HepG2 (cell line): ENCODE data around the gene NLRP14. TPM values are rescaled to one million over a fixed set of nuclear protein-coding genes. Genes with fewer than 3 reads are reported as not detected.

Source experiments
- ATAC-seq: fragments of 200-7000 bp; cut with Tn5 transposase; 3 replicates; pipeline ENCODE4 v1.9.1; 2020; ENCODE audit warnings: mild to moderate bottlenecking, moderate library complexity
- BruUV-seq: library from RNA; stranded (reverse); fragments of 400-500 nt; replicated peaks from 2 replicates; lab custom pipeline; 2021; lab: Mats Ljungman, UMichigan
- CTCF ChIA-PET: fragments of 300-600 bp; formaldehyde crosslinking; extraction: SDS; loops from one replicate; lab custom pipeline; 2021; ENCODE audit warnings: low total read pairs, inconsistent platforms, low intra/inter-chr PET ratio; lab: Yijun Ruan, JAX
- POLR2A ChIA-PET: fragments of 350-600 bp; sonication (Branson Sonifier 250); formaldehyde crosslinking; loops from one replicate; lab custom pipeline; 2020; ENCODE audit warnings: antibody characterized with exemption, inconsistent platforms; lab: Yijun Ruan, JAX
- DNase-seq: peaks from one replicate; pipeline ENCODE4 v3.0.0-alpha.2; 2015; ENCODE audit warnings: low spot score
- FAIRE-seq: peaks from 3 replicates; lab custom pipeline; 2011; peaks lifted over from hg19 to GRCh38; lab: Jason Lieb, UNC
- H2AFZ ChIP-seq: one replicate; pipeline ENCODE4 v1.6.1; 2011; ENCODE audit warnings: low read length, inconsistent platforms
- H3K27ac ChIP-seq: fragments of 300-600 bp; 3 replicates; pipeline ENCODE4 v1.8.0; 2011; ENCODE audit warnings: mixed run types, mild to moderate bottlenecking, mixed read lengths, low read length, inconsistent platforms; ENCODE audit not compliant: insufficient read depth; ENCODE audit errors: extremely low read length
- H3K27me3 ChIP-seq, 2 experiments: fragments of 200-600 bp in 1 of 2; 2 replicates in 1 of 2; 3 replicates in 1 of 2; pipeline versions ENCODE4 v1.6.0 to v1.8.0; 2011; ENCODE audit warnings: low read length in 2 of 2, mild to moderate bottlenecking in 2 of 2, moderate library complexity in 2 of 2, inconsistent platforms in 1 of 2; ENCODE audit not compliant: insufficient read depth in 2 of 2, control insufficient read depth in 1 of 2
- H3K36me3 ChIP-seq, 2 experiments: fragments of 200-600 bp in 1 of 2; replicated peaks in 1 of 2; 2 replicates in 1 of 2; 3 replicates in 1 of 2; pipeline versions ENCODE4 v1.5.1 to v1.8.0; 2011; ENCODE audit warnings: low read length in 2 of 2, inconsistent platforms in 1 of 2; ENCODE audit not compliant: insufficient read depth in 2 of 2, control insufficient read depth in 1 of 2
- H3K4me1 ChIP-seq: 2 replicates; pipeline ENCODE4 v1.5.1; 2012; ENCODE audit warnings: low read length, inconsistent platforms; ENCODE audit not compliant: insufficient read depth
- H3K4me2 ChIP-seq: 2 replicates; pipeline ENCODE4 v1.6.0; 2011; ENCODE audit warnings: low read depth, low read length, inconsistent platforms
- H3K4me3 ChIP-seq, 3 experiments: fragments of 200-600 bp in 1 of 3; sonication (generic), shearing (Covaris generic) in 1 of 3; replicated peaks in 1 of 3; 2 replicates each; pipeline ENCODE4 v1.5.1; 2011 to 2016; ENCODE audit warnings: low read length in 3 of 3, inconsistent platforms in 2 of 3, low read depth in 2 of 3, mild to moderate bottlenecking in 2 of 3, control low read depth in 1 of 3, mixed read lengths in 1 of 3; ENCODE audit not compliant: insufficient read depth in 1 of 3
- H3K79me2 ChIP-seq: one replicate; pipeline ENCODE4 v1.6.1; 2011; ENCODE audit warnings: low read length, inconsistent platforms; ENCODE audit not compliant: insufficient read depth
- H3K9ac ChIP-seq: 2 replicates; pipeline ENCODE4 v1.6.0; 2011; ENCODE audit warnings: mild to moderate bottlenecking, low read depth, low read length, inconsistent platforms; ENCODE audit not compliant: insufficient read depth
- H3K9me3 ChIP-seq: 2 replicates; pipeline ENCODE4 v1.5.1; 2012; ENCODE audit warnings: mild to moderate bottlenecking, low read length
- H4K20me1 ChIP-seq: 2 replicates; pipeline ENCODE4 v1.6.0; 2011; ENCODE audit warnings: inconsistent platforms, mild to moderate bottlenecking, low read length, moderate library complexity; ENCODE audit not compliant: insufficient read depth
- WGBS: methylation state at CpG from one replicate; pipeline ENCODE4 v1.1.6; 2017; ENCODE audit warnings: low lambda C conversion rate; 5-methylcytosine and 5-hydroxymethylcytosine counted together
- in situ Hi-C: cut with HindIII; loops from 2 replicates; pipeline ENCODE4 v1.10.0; 2017; ENCODE audit warnings: low pct_unique_long_range_greater_than_20kb; ENCODE audit not compliant: extremely low pct_ligation_motif_present
- intact Hi-C: fragments of 100-400 bp; cut with micrococcal nuclease; formaldehyde crosslinking; loops from one replicate; pipeline ENCODE4 v1.10.0; 2022; ENCODE audit not compliant: unreplicated experiment
- polyA plus RNA-seq, 8 experiments: library from polyadenylated mRNA; depleted of rRNA in 3 of 8; stranded (reverse) in 7 of 8; unstranded in 1 of 8; fragments of >200 nt; fragmentation: Illumina TruSeq in 4 of 8; extraction: Trizol in 4 of 8; gene quantifications; 2 replicates each; pipeline versions ENCODE4 v1.2.1 to v1.2.3, GENCODE V29; 2011 to 2016; ENCODE audit warnings: low read depth in 4 of 8, missing spikeins in 1 of 8, mixed read lengths in 1 of 8; ENCODE audit not compliant: insufficient read depth in 1 of 8
- total RNA-seq, 5 experiments: library from RNA; depleted of rRNA; stranded (reverse); fragments of >200 nt; fragmentation: Illumina TruSeq; extraction: Trizol; gene quantifications; 2 replicates each; pipeline ENCODE4 v1.2.3, GENCODE V29; 2016; ENCODE audit warnings: low read depth in 1 of 5
- TF ChIP-seq, protein P1 (sequence below): sonication (generic); formaldehyde crosslinking; IDR thresholded peaks from 2 replicates; pipeline ENCODE4 v1.4.0; 2020; ENCODE audit warnings: low read depth, mild to moderate bottlenecking, missing genetic modification reagents
- TF ChIP-seq, protein P2 (sequence below): sonication (generic); formaldehyde crosslinking; IDR thresholded peaks from 2 replicates; pipeline ENCODE4 v1.4.0; 2020; ENCODE audit warnings: missing genetic modification reagents
- TF ChIP-seq, protein P3 (sequence below): fragments of 450-650 bp; IDR thresholded peaks from 2 replicates; pipeline ENCODE4 v1.6.1; 2016
- TF ChIP-seq, protein P4 (sequence below): sonication (generic); formaldehyde crosslinking; IDR thresholded peaks from 2 replicates; pipeline ENCODE4 v1.4.0; 2020; ENCODE audit warnings: missing genetic modification reagents

The NLRP14 gene
- total and polyA plus RNA-seq, 2 of the 13 experiments (the other 11 are each of a cell fraction or from before 2014, with no cell fraction given): not detected

DNA sequence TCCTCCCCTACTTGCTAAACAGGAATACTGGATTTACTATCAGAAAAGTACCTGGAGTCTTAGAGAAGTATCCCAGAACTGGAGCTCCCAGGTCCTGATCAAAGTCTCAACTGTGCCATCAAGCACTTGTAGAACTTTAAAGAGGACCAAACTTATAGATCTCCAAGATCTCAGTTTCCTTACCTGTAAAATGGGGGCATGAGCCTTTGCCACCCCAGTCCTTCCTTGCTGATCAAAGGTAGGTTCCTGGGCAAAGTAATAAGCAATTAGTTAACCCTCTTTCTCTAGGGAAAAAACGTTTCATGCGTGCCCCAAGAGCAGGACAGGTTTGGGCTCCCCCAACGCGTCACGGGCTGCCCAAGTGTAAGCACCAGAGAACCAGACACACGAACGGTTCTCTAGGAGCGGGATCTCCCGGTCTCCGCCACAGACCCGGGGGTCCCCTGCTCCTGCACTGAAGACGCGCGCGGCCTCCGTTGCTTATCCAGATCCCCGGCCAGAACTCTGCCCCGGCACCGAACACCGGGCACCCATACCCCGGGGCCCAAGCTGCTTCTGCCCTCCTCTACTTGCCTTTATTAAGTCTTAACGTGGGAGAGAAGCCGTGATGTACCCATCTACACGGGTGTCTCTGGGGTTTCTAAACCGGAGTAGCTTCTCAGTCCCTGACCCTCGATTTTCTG lies 638 bp upstream of the NLRP14 start (continued):
- TF ChIP-seq, protein P1, sequence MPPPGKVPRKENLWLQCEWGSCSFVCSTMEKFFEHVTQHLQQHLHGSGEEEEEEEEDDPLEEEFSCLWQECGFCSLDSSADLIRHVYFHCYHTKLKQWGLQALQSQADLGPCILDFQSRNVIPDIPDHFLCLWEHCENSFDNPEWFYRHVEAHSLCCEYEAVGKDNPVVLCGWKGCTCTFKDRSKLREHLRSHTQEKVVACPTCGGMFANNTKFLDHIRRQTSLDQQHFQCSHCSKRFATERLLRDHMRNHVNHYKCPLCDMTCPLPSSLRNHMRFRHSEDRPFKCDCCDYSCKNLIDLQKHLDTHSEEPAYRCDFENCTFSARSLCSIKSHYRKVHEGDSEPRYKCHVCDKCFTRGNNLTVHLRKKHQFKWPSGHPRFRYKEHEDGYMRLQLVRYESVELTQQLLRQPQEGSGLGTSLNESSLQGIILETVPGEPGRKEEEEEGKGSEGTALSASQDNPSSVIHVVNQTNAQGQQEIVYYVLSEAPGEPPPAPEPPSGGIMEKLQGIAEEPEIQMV (CRISPR knock-in tag): no peak
- TF ChIP-seq, protein P2, sequence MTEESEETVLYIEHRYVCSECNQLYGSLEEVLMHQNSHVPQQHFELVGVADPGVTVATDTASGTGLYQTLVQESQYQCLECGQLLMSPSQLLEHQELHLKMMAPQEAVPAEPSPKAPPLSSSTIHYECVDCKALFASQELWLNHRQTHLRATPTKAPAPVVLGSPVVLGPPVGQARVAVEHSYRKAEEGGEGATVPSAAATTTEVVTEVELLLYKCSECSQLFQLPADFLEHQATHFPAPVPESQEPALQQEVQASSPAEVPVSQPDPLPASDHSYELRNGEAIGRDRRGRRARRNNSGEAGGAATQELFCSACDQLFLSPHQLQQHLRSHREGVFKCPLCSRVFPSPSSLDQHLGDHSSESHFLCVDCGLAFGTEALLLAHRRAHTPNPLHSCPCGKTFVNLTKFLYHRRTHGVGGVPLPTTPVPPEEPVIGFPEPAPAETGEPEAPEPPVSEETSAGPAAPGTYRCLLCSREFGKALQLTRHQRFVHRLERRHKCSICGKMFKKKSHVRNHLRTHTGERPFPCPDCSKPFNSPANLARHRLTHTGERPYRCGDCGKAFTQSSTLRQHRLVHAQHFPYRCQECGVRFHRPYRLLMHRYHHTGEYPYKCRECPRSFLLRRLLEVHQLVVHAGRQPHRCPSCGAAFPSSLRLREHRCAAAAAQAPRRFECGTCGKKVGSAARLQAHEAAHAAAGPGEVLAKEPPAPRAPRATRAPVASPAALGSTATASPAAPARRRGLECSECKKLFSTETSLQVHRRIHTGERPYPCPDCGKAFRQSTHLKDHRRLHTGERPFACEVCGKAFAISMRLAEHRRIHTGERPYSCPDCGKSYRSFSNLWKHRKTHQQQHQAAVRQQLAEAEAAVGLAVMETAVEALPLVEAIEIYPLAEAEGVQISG (CRISPR knock-in tag): no peak

DNA sequence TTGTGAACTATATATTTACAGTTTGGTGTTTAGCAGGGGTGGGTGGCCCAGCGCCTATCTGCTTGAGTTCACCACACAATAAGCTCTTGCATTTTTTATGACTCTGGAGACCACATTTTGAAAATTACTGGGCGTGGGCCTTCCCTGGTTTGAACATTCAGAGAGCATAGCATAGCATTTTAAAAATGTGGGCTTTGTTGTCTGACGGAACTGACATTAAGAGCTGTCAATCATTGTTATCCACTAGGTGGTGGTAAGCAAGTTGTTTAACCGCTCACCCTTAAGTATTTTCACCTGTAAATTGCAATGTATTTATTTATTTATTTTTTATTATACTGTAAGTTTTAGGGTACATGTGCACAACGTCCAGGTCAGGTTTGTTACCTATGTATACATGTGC lies 1.0 kb downstream of the NLRP14 start:
- Histone ChIP-seq H3K4me2 (no peak overlapping the region), H4K20me1 (no peaks in the 10 kb centered on the region), H3K4me3 (no peak overlapping the region), H3K36me3 (no peaks in the 10 kb centered on the region), H3K79me2 (no peaks in the 10 kb centered on the region), H3K27me3 (peaks cover 0 to 3% of the 10 kb centered on the region in 2 experiments; a peak in 1 of 5 replicates), H3K9ac (no peak overlapping the region), H2AFZ (no peak overlapping the region), H3K9me3 (no peaks in the 10 kb centered on the region), H3K27ac (no peak overlapping the region), H3K4me1 (peaks cover 15% of the 10 kb centered on the region)
- 21% methylated on average over 5 of the region's 5 CpGs for WGBS
- CTCF ChIA-PET: no interaction called here
- no peak for ATAC-seq
- DNase-seq: no peak
- intact Hi-C loops (no loop called here), in situ Hi-C loops (no loop called here)
- BruUV-seq: no TSS peak
- no peak for FAIRE-seq
- POLR2A ChIA-PET: no interaction called here
- TF ChIP-seq, protein P3, sequence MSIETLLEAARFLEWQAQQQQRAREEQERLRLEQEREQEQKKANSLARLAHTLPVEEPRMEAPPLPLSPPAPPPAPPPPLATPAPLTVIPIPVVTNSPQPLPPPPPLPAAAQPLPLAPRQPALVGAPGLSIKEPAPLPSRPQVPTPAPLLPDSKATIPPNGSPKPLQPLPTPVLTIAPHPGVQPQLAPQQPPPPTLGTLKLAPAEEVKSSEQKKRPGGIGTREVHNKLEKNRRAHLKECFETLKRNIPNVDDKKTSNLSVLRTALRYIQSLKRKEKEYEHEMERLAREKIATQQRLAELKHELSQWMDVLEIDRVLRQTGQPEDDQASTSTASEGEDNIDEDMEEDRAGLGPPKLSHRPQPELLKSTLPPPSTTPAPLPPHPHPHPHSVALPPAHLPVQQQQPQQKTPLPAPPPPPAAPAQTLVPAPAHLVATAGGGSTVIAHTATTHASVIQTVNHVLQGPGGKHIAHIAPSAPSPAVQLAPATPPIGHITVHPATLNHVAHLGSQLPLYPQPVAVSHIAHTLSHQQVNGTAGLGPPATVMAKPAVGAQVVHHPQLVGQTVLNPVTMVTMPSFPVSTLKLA: 0 out of 2 replicates have a peak, but pooled peaks have one; percentile 16
- TF ChIP-seq, protein P4, sequence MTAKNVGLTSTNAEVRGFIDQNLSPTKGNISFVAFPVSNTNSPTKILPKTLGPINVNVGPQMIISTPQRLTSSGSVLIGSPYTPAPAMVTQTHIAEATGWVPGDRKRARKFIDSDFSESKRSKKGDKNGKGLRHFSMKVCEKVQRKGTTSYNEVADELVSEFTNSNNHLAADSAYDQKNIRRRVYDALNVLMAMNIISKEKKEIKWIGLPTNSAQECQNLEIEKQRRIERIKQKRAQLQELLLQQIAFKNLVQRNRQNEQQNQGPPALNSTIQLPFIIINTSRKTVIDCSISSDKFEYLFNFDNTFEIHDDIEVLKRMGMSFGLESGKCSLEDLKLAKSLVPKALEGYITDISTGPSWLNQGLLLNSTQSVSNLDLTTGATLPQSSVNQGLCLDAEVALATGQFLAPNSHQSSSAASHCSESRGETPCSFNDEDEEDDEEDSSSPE (CRISPR knock-in tag): no peak
